T-helper 2 cell treated with Interferon-gamma antibody and Interleukin-4, amounts not matched to agents 5 μg/mL and 100 μg/mL, for 36 hours (primary cell): Measurements from ENCODE around the gene CDKN2AIP.
A peak's percentile ranks its signal among the peaks of the same experiment; 100 is the strongest.

Experiments used
- DNase-seq: peaks from one replicate; pipeline ENCODE4 v3.0.0; 2021; ENCODE audit warnings: low spot score
- H3K27ac Mint-ChIP-seq: one replicate; pipeline ENCODE4 v1.8.0; 2021; ENCODE audit warnings: mild to moderate bottlenecking, mixed read lengths
- H3K27me3 Mint-ChIP-seq: one replicate; pipeline ENCODE4 v1.8.0; 2021; ENCODE audit warnings: low read depth, mixed read lengths
- H3K36me3 Mint-ChIP-seq: one replicate; pipeline ENCODE4 v1.8.0; 2021; ENCODE audit warnings: low read depth, mixed read lengths
- H3K4me1 Mint-ChIP-seq: one replicate; pipeline ENCODE4 v1.8.0; 2021; ENCODE audit warnings: low read depth, mixed read lengths
- H3K4me3 Mint-ChIP-seq: one replicate; pipeline ENCODE4 v1.8.0; 2022; ENCODE audit warnings: mild to moderate bottlenecking, moderate library complexity, mixed read lengths
- H3K9me3 Mint-ChIP-seq: one replicate; pipeline ENCODE4 v1.8.0; 2021; ENCODE audit warnings: mixed read lengths

CDKN2AIP gene, protein sequence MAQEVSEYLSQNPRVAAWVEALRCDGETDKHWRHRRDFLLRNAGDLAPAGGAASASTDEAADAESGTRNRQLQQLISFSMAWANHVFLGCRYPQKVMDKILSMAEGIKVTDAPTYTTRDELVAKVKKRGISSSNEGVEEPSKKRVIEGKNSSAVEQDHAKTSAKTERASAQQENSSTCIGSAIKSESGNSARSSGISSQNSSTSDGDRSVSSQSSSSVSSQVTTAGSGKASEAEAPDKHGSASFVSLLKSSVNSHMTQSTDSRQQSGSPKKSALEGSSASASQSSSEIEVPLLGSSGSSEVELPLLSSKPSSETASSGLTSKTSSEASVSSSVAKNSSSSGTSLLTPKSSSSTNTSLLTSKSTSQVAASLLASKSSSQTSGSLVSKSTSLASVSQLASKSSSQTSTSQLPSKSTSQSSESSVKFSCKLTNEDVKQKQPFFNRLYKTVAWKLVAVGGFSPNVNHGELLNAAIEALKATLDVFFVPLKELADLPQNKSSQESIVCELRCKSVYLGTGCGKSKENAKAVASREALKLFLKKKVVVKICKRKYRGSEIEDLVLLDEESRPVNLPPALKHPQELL

DNA sequence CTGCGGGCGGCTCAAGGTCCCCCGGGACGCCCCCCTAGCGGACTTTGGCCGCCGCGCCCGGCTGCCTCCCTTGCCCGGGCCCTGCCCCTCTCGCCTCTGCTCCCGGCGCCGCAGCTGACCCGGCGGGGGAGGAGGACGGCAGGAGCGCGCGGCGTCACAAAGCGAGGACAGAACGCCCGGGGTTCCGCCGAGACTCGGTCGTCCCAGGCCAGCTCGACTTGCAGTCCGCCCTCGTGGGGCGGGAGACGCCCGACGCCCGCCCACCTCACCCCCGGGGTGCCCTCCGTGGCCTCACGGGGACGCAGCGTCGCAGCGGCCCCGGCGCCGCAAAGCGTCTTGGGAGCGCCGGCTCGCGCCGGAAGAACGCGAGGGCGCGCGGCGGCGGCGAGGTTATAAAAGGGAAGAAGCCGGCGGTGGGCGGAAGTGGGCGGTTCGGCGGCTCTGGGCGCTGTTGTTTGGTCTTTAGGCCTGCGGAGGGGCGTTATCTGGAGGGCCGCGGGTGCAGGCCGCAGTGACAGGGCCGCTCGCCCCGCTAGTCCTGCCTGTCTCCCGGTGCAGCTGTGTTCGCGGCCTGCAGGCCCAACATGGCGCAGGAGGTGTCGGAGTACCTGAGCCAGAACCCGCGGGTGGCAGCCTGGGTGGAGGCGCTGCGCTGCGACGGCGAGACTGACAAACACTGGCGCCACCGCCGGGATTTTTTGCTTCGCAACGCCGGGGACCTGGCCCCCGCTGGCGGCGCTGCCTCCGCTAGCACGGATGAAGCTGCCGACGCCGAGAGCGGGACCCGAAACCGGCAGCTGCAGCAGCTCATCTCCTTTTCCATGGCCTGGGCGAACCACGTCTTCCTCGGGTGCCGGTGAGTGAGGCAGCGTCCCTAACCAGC lies at the start of gene CDKN2AIP:
TSS of gene CDKN2AIP (plus strand) at position 423 of the 883 bp plus-strand sequence. CDS start at position 585, 162 bp downstream.
- DNase-seq: peak; percentile 94
- peaks cover 40% of the 10 kb centered on the region for H3K4me1 Mint-ChIP-seq
- peaks cover 40% of the 10 kb centered on the region for H3K36me3 Mint-ChIP-seq
- no peaks in the 10 kb centered on the region for H3K27me3 Mint-ChIP-seq
- no peaks in the 10 kb centered on the region for H3K9me3 Mint-ChIP-seq
- H3K27ac Mint-ChIP-seq: peak within 1 kb of the TSS; percentile 98
- H3K4me3 Mint-ChIP-seq: peak within 1 kb of the TSS; percentile 97

DNA sequence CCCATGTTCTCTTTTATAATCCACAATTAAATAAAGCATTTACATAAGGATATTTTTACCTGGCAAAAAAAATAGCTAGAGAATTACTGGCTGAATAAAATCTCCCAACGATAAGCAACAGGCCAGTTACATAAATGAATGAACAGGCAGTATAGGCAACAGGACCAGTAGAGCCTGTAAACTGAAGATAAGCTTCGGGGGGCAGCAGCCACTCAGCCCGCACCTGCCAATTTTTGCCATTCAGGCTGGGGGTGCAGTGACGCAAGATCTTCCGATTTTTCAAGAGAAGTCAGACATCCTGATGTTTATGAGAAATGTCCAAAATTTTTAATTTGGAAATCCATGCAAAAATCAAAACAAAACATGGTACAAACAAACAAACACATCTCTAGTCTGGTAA lies 49.0 kb upstream of the CDKN2AIP start:
- Mint-ChIP-seq H3K9me3 (no peaks in the 10 kb centered on the region), H3K27me3 (peaks cover 20% of the 10 kb centered on the region), H3K4me1 (peaks cover 24% of the 10 kb centered on the region), H3K4me3 (no peak overlapping the region), H3K36me3 (no peaks in the 10 kb centered on the region), H3K27ac (no peak overlapping the region)
- no peak for DNase-seq

DNA sequence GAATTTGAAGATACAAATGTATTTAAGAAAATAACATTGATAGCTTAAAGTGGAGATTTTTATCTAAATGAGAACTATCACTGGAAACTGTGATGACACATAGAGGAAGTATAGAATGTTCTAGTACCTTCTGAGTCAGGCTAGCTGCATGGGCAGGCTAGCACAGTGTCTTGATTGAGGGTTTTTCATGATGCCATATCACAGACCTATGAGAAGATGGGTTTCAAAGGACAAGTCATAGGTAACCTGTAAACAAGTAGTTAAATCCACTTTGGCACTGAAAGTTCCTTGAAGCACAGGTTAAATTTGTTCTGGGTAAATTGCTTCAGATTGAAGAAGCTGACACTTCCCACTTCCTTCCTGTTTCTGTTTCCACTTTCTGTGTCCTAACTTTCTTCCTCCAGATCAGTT lies 48.2 kb upstream of the CDKN2AIP start:
- Mint-ChIP-seq H3K36me3 (no peaks in the 10 kb centered on the region), H3K4me3 (no peak overlapping the region), H3K27ac (no peak overlapping the region), H3K27me3 (peaks cover 22% of the 10 kb centered on the region), H3K9me3 (no peaks in the 10 kb centered on the region), H3K4me1 (peaks cover 24% of the 10 kb centered on the region)
- no peak for DNase-seq

DNA sequence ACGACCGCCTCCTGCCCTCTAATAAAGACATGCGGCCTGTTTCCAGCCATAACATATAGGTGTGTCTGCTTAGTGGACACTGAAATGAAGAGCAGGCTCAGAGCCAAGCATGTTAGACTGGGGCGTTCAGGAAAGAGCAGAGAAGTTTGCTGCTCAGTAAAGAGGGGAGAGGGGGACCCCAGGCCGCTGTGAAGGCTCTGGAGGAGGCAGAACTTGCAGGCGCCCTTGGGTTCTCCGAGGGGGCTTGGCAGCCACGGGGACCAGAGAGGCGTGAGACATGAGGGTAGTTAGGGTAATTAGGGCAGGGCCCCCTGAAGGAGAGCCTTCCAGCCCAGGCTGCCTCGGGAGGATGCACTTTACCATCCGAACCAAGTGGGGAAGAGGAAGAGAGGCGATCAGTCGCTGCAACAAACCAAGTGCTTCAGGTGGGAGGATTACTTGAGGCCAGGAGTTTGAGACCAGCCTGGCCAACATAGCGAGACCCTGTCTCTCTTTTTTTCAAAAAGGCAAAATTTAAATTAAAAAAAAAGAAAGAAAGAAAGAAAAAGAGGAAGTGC lies 46.6 kb upstream of the CDKN2AIP start:
- Mint-ChIP-seq H3K4me3 (peak overlapping the region; percentile 88), H3K36me3 (no peaks in the 10 kb centered on the region), H3K9me3 (no peaks in the 10 kb centered on the region), H3K4me1 (peaks cover 20% of the 10 kb centered on the region), H3K27ac (peak overlapping the region; percentile 37), H3K27me3 (peaks cover 33% of the 10 kb centered on the region)
- no peak for DNase-seq

DNA sequence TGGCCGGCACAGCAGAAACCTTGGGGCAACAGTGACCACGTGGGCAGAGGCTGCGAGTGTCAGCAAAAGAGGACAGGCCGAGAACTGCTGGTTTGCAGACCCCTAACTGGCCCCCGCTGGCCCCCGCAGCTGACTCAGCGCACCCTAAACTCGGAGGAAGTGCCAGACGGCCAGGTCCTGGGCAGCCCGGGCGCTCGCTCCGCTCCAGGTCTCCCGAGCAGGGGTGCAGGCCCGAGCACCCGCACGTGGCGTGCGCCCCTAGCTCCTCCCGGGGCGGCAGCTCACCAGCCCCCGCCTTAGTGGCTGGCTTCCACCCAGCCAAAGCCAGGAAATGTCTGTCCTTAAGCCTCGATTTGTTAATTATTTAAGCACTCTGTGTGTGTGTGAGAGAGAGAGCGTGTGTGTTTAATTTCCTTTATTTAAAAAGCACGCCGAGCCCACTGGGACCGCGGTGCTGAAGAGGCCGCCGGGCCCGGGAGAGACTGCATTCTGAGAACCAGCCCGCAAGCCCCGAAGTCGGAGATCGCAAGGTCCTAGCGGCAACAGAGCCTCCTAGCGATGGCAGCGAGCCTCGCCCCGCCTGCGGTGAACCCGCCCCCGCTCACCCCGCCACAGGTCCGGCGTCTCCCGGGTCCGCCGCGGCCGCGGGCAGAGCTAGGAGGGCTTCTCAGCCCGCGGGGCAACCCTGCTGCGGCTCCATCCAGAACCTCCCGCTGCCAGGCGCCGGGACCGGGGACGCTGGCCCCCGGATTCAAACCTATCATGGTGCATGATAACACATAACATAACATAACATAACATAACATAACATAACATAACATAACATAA lies 45.9 kb upstream of the CDKN2AIP start:
- peaks cover 33% of the 10 kb centered on the region for H3K27me3 Mint-ChIP-seq
- H3K4me1 Mint-ChIP-seq: peaks cover 20% of the 10 kb centered on the region
- peak overlapping the region; percentile 88 for H3K4me3 Mint-ChIP-seq
- H3K36me3 Mint-ChIP-seq: no peaks in the 10 kb centered on the region
- H3K27ac Mint-ChIP-seq: peak overlapping the region; percentile 80
- no peaks in the 10 kb centered on the region for H3K9me3 Mint-ChIP-seq
- DNase-seq: peak; percentile 67

DNA sequence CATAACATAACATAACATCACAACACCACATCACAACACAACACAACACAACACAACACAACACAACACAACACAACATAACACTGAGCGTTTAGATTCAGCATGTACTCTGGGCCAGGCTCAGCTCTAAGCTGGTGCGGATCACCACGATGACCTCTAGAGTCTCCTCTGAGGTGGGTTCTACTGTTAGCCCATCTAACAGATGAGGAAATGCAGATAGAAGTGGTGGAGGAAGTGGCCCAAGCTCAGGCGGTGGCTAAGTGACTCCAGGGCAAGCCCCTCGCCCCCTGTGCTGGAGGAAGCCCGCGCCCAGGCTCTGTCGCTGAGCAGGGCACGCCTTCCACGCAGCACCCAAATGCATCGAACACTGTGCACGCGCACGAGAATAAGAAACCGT lies 45.3 kb upstream of the CDKN2AIP start:
- no peak for DNase-seq
- Mint-ChIP-seq H3K27ac (no peak overlapping the region), H3K4me1 (peaks cover 20% of the 10 kb centered on the region), H3K27me3 (peaks cover 33% of the 10 kb centered on the region), H3K36me3 (no peaks in the 10 kb centered on the region), H3K4me3 (peak overlapping the region; percentile 88), H3K9me3 (no peaks in the 10 kb centered on the region)

DNA sequence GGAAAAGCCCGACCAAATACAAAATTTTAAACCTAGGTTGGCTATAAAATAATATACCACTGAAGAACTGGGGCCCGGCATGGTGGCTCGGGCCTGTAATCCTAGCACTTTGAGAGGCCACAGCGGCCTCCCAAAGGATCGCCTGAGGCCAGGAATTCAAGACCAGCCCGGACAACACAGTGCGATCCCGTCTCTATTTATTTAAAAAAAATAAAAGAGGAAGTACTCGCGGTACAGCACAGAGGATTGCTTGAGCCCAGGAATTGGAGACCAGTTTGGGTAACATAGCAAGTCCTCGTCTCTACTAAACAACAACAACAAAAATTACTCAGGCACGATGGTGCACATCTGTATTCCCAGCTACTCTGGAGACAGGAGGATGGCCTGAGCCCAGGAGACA lies 44.8 kb upstream of the CDKN2AIP start:
- H3K27me3 Mint-ChIP-seq: peaks cover 33% of the 10 kb centered on the region
- no peaks in the 10 kb centered on the region for H3K36me3 Mint-ChIP-seq
- H3K27ac Mint-ChIP-seq: no peak overlapping the region
- DNase-seq: no peak
- no peak overlapping the region for H3K4me3 Mint-ChIP-seq
- H3K4me1 Mint-ChIP-seq: peaks cover 20% of the 10 kb centered on the region
- H3K9me3 Mint-ChIP-seq: no peaks in the 10 kb centered on the region

DNA sequence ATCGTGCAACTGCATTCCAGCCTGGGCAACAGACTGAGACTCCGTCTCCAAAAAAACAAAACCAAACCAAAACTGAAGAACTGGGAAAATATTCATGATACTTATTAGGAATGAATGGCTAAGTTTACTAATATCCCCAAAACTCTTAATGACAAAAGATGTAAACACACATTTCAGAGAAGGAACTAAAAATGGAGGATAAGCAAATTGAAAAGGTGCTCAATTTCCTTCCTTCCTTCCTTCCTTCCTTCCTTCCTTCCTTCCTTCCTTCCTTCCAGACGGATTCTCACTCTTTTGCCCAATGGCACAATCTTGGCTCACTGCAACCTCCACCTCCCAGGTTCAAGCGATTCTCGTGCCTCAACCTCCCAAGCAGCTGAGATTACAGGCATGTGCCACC lies 44.4 kb upstream of the CDKN2AIP start:
- no peaks in the 10 kb centered on the region for H3K9me3 Mint-ChIP-seq
- H3K27ac Mint-ChIP-seq: no peak overlapping the region
- H3K36me3 Mint-ChIP-seq: no peaks in the 10 kb centered on the region
- no peak for DNase-seq
- H3K4me1 Mint-ChIP-seq: peaks cover 20% of the 10 kb centered on the region
- H3K27me3 Mint-ChIP-seq: peaks cover 33% of the 10 kb centered on the region
- H3K4me3 Mint-ChIP-seq: no peak overlapping the region

DNA sequence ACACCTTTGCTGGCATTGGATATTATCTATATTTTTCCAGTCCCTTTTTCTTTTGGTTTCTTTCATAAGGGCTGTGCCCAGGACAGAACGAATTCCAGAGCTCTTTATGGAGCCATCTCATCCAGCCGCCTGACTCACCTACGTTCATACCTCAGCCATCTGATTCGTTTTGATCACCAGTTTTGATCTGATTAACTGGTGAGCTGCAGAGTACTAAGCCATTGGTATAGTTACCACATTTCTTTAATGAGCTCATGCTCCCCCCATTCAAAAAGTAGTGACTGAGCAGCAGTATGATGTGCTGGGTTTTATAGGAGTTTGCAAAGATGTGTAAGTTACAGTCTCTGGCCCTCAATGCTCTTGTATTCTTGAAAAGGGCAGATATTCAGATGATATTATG lies 43.0 kb upstream of the CDKN2AIP start:
- Mint-ChIP-seq H3K27me3 (peaks cover 33% of the 10 kb centered on the region), H3K9me3 (no peaks in the 10 kb centered on the region), H3K27ac (no peak overlapping the region), H3K4me1 (peaks cover 18% of the 10 kb centered on the region), H3K36me3 (no peaks in the 10 kb centered on the region), H3K4me3 (no peak overlapping the region)
- DNase-seq: no peak

DNA sequence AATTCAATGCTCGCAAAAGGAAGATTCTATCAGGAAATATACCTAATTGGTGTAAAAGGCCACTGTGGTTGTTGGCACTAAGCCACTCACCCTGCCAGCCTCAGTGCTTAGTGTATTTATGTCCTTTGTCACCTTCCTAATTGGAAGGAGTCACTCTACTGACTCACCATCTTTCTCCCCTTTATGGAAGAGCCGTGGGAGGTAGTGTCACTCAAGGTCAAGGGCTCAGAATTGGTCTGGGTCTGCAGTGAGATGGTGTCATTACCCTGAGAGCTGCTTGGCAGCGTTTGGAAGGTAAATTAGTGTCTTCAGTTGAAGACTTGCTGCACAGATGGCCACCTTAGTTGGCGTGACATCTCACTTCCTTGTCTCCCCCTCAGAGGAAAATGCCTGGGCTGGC lies 41.7 kb upstream of the CDKN2AIP start:
- Mint-ChIP-seq H3K36me3 (no peaks in the 10 kb centered on the region), H3K27me3 (peaks cover 32% of the 10 kb centered on the region), H3K4me3 (no peak overlapping the region), H3K9me3 (no peaks in the 10 kb centered on the region), H3K4me1 (peaks cover 12% of the 10 kb centered on the region), H3K27ac (no peak overlapping the region)
- no peak for DNase-seq

DNA sequence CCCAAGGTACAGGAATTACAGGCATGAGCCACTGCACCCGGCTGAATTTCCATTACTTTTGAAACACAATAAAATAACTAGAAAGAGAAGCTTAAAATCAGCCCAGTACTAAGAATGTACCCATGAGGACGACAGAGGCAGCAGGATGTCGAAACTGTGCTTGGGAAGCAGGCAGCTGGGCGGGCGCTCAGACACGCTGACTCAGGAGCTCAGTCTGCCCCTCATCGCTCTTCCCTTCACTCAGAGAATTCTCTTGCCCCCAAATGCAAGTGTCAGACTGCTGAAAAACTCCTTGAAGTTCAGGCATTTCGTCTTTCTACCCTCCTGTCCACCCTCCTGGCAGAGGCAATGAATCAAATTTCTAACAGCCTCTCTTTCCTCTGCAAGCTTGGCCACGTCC lies 41.0 kb upstream of the CDKN2AIP start:
- DNase-seq: no peak
- H3K4me3 Mint-ChIP-seq: no peak overlapping the region
- H3K36me3 Mint-ChIP-seq: no peaks in the 10 kb centered on the region
- no peak overlapping the region for H3K27ac Mint-ChIP-seq
- H3K9me3 Mint-ChIP-seq: no peaks in the 10 kb centered on the region
- peaks cover 29% of the 10 kb centered on the region for H3K27me3 Mint-ChIP-seq
- peaks cover 11% of the 10 kb centered on the region for H3K4me1 Mint-ChIP-seq

DNA sequence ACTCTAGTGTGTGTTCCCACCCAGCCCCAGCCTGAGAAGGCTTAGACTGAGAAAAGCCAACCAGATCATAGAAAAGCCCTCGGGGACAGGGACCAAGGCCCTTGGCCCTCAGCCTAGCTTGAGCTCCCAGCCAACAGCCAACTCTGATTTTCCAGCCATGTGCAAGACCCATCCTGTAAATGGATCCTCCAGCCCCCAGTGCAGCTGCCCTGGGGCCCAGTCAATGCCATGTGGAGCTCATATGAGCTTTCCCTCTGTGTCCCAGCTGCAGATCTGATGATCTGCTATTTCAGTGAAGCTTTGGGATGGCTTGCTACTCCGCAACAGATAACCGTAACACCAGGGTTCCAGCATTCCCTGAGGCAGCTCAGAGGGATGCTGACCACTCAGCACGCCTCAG lies 40.5 kb upstream of the CDKN2AIP start:
- Mint-ChIP-seq H3K27ac (no peak overlapping the region), H3K4me3 (no peak overlapping the region), H3K27me3 (peaks cover 26% of the 10 kb centered on the region), H3K4me1 (peaks cover 9% of the 10 kb centered on the region), H3K36me3 (no peaks in the 10 kb centered on the region), H3K9me3 (no peaks in the 10 kb centered on the region)
- no peak for DNase-seq

DNA sequence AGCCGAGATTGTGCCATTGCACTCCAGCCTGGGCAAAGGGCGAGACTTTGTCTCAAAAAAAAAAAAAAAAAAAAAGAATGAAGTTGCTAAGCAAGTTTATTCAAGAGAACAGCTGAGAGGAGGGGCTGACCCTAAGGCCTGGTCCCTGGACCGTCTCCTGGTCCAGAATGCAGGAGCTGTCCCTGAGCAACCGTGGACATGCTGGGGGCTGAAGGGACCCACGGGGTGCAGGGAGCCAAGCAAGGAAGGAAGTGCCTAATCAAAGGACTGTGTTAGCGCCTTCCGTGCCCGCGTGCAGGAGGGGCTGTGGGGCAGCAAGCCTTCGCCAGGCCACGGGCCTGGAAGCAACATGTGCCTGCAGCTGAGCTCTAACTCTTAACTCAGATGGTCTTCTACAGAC lies 39.1 kb upstream of the CDKN2AIP start:
- peaks cover 8% of the 10 kb centered on the region for H3K4me1 Mint-ChIP-seq
- peaks cover 17% of the 10 kb centered on the region for H3K27me3 Mint-ChIP-seq

More for the DNA sequence above, 39.1 kb upstream of the CDKN2AIP start:
- H3K9me3 Mint-ChIP-seq: no peaks in the 10 kb centered on the region
- peak overlapping the region; percentile 23 for H3K27ac Mint-ChIP-seq
- DNase-seq: no peak
- H3K36me3 Mint-ChIP-seq: no peaks in the 10 kb centered on the region
- no peak overlapping the region for H3K4me3 Mint-ChIP-seq
